LHCN-M2 (cell line): ENCODE results near the gene FBXO30. TPM values are rescaled to one million over a fixed set of nuclear protein-coding genes. Genes with fewer than 3 reads are reported as not detected.

ENCODE experiments used
- DNase-seq: peaks from one replicate; pipeline ENCODE4 v3.0.0-alpha.2; 2012; ENCODE audit warnings: low read depth
- total RNA-seq: library from RNA; depleted of rRNA; stranded (reverse); fragments of >200 nt; gene quantifications from 2 replicates; pipeline ENCODE4 v1.2.3, GENCODE V29; 2014

The FBXO30 gene
- total RNA-seq, 1 experiment from 2014 or later, result 12.2 TPM

DNA sequence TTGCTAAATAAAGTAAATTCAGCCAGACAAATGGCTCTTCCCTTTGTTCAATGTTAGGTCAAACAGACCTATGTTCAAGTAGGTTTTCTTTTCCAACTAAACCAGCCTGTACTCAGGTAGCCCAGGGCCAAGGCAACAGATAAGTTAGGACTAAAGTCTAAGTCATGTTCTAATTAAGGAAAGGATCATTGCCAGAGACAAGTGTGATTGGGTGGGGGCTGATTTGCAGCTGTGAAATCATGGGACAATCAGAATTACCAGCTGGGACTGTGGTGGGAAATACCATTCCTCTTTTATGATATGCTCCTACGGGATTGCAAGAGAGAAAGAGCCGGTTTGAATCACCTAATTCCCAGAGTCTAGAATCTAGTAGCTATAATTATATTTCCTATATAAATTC, 4.2 kb upstream of the FBXO30 start:
- DNase-seq, result no peak

DNA sequence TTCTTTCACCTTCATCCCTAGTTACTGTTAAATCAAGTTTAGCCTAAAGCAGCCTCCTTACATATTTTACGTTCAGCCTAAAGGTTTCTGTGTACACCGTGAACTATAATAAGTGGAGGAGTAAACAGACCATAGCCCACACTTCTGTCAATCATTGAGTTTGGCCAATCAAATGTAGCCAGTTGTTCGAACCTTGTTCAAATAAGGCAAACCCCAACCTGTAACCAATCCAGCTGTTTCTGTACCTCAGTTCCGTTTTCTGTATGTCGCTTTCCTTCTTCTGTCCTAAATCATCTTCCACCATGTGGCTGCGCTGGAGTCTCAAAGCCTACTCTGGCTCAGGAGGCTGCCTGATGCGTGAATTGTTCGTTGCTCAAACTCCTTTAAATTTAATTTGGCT, 1.8 kb upstream of the FBXO30 start:
- DNase-seq, result no peak

GRCh38 chr6:145815309-145816274, 997 bp upstream of the FBXO30 start:
- DNase-seq, result peak; percentile 22

- peak; percentile 56 for DNase-seq
Observed at GRCh38 chr6:145814035-145814500, 527 bp downstream of the FBXO30 start.

GRCh38 chr6:145813285-145814034, 1.1 kb downstream of the FBXO30 start:
- DNase-seq, result peak; percentile 76

- no peak for DNase-seq
Observed at GRCh38 chr6:145811741-145812140, 2.9 kb downstream of the FBXO30 start.

DNA sequence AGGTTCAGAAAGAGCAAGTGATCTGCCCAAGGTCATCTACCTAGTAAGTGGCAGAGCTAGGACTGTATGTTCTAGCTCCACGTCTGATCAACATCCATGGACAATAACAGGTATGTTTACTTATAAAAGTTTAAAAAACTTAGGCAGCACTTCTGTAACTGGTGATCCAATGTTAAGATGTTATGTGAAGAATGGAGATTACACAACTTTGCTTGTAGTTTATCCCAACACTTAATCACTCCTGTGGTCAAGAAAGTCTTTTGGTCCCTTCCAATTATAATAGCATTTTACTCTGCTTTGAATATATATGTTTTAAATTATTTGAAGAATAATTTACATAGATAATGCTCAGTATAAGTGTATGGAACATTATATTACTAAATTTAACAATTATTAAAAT, 4.8 kb downstream of the FBXO30 start:
- peak; percentile 31 for DNase-seq

- DNase-seq, result peak; percentile 19
Observed at GRCh38 chr6:145809211-145809610, 5.4 kb downstream of the FBXO30 start.

GRCh38 chr6:145808239-145808638, 6.4 kb downstream of the FBXO30 start:
- DNase-seq, result no peak

GRCh38 chr6:145802141-145802540, 12.5 kb downstream of the FBXO30 start:
- DNase-seq, result no peak

DNA sequence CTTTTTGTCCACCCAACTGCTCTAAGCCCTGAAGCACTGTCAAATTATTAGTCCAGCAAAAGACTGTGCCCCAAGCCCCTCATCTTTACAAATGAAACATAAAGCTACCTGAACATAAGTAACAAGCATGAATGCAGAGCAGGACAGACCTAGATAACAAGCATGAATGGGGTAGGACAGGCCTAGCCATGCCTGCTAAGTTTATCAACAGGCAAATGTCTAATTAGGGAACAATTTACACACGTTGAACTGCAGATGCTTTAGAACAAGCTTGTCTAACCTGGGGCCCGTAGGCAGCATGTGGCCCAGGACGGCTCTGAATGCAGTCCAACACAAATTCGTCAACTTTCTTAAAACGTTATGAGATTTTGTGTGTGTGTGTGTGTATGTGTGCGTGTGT, 13.6 kb downstream of the FBXO30 start:
- DNase-seq, result no peak

GRCh38 chr6:145798530-145798929, 16.1 kb downstream of the FBXO30 start:
- peak; percentile 27 for DNase-seq

DNA sequence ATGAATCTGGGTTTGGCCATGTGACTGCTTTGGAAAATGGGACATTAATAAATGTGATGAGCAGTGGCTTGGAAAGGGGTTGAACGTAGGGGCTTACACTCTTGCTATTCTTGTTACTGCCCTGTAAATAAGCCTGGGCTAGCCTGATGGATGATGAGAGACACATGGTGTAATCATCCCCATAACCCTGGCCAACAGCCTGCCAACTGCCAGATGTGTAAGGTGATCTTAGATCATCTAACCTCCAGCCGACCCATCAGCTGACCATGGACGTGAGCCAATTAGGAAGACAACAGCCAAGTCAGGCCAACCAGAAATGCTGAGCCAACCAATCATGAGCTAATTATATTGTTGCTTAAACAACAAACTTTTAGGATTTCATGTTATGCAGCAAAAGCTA, 25.2 kb downstream of the FBXO30 start:
- DNase-seq, result peak; percentile 35

GRCh38 chr6:145787688-145788087, 26.9 kb downstream of the FBXO30 start:
- DNase-seq, result no peak

DNA sequence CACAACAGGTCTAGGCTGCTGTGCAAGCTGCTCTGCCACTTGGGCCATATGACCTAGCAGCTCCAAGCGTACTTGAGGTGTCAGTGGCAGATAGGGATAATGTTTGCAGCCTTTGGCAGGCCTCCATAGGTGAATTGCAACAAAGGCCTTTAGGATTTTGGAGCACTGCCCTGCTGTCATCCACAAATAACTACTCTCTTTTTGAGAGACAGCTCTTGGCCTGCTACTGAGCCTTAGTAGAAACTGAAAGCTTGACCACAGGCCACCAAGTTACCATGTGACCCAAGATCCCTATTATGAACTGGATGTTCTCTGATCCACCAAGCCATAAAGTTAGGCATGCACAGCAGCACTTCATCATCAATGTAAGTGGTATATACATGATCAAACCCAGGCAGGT, 29.9 kb downstream of the FBXO30 start:
- no peak for DNase-seq

- no peak for DNase-seq
Observed at GRCh38 chr6:145783796-145784195, 30.8 kb downstream of the FBXO30 start.

GRCh38 chr6:145772846-145773245, 41.7 kb downstream of the FBXO30 start:
- DNase-seq, result no peak

DNA sequence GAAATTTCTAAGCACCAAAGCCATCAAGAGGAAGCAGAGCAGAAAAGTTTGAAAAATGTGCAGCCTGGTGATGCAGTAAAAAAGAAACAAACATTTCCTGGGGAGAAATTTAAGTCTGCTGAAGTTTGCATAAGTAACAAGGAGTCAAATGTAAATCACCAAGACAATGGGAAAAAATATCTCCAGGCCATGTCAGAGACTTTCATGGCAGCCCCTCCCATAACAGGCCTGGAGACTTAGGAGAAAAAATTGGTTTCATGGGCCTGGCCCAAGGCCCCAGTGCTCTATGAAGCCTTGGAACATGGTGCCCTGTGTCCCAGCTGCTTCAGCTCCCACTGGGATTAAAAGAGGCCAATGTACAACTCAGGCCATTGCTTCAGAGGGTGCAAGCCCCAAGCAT, 49.1 kb downstream of the FBXO30 start:
- DNase-seq, result no peak

DNA sequence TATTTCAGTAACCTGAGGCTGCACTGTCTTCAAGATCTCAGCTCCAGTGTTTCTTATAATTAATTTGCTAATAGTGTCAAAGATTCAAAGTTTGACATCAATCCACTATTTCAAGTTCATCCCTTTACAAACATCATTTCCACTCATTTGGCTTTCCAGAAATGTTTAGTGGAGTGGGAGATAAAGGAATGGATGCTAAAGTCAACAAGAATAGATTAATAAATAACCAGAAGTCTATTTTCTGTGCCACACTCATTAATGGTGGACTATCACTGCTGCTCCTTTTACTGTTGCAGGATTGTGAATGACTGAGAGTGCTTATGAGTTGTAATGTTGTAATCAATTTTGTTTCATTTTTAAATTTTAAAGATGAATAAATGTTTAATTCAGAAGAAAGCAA, 50.9 kb downstream of the FBXO30 start:
- DNase-seq, result no peak

- peak; percentile 4 for DNase-seq
Observed at GRCh38 chr6:145761584-145761983, 53.0 kb downstream of the FBXO30 start.

DNA sequence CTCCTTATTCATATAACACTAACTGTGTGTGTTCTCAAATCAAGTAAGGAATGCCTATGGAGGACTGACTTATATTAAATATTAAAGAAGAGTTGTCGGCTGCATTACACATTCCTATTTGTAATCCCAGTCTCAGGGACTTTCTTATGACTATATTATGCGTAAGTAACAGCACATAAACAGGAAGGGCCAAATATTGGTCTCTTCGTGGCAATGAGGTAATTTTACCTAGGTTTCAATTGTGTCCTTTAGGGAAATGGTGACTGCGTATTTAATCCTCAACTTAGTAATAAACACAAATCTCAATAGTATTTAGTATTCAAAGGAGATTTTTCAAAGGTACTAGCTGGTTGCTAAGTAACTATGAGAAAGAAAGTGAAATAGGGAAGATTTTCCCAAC, 56.5 kb downstream of the FBXO30 start:
- DNase-seq, result no peak

DNA sequence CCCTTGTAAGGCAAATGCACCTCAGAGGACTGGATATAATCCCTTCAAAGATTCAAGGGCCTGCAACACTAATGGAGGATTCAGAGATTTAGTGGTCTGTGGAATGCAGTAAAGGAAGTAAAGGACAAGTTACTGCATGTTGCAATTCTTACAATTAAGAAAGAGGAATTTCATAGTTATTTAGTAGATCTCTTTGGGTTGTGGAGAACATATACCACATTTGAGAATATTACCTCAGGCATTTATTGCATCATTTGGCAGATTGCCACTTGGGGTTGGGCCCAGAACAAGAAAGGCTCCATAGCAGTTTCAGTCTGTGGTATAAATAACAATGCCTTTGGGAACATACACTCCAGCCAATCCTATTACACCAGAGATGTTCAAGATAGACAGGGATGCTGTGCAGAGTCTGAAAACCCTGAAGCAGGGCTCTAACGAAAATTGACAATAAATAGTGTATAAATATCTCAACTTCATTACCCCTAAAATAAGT, 58.4 kb downstream of the FBXO30 start:
- peak; percentile 93 for DNase-seq
